ENCODE measurements around the gene GRIK2. TPM values are rescaled to one million over a fixed set of nuclear protein-coding genes. Genes with fewer than 3 reads are reported as not detected.

GRIK2 gene
- total RNA-seq, 1 donor from 2014 or later: 11.3 TPM

DNA sequence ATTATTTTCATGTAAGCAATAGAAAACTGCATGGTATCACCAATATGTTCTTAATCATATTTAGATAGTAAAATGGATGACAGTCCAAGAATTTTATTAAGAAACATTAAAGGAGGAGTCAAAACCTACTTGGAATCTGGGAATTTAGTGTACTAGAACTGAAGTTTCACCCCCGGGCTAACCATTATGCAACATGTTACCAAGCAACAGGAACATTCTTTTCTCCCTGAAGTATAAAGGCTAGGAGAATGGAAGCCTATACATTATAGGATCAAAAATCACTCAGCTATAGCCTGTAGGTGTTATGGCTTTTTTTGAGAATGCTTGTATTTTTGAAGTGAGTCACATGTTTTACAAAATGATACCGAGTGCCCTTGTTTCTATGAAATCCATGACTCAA, 538.3 kb downstream of the GRIK2 start:
- no peaks in the 10 kb centered on the region for H3K36me3 ChIP-seq
- H3K4me3 ChIP-seq: no peak overlapping the region
- H3K27ac ChIP-seq (replicated peaks): no peak overlapping the region
- no peaks in the 10 kb centered on the region for H3K9me3 ChIP-seq (replicated peaks)
- TF ChIP-seq, protein P1, sequence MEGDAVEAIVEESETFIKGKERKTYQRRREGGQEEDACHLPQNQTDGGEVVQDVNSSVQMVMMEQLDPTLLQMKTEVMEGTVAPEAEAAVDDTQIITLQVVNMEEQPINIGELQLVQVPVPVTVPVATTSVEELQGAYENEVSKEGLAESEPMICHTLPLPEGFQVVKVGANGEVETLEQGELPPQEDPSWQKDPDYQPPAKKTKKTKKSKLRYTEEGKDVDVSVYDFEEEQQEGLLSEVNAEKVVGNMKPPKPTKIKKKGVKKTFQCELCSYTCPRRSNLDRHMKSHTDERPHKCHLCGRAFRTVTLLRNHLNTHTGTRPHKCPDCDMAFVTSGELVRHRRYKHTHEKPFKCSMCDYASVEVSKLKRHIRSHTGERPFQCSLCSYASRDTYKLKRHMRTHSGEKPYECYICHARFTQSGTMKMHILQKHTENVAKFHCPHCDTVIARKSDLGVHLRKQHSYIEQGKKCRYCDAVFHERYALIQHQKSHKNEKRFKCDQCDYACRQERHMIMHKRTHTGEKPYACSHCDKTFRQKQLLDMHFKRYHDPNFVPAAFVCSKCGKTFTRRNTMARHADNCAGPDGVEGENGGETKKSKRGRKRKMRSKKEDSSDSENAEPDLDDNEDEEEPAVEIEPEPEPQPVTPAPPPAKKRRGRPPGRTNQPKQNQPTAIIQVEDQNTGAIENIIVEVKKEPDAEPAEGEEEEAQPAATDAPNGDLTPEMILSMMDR (IDR thresholded peaks at IDR 0.05; ENCODE audit: borderline replicate concordance): no peak
- H3K4me1 ChIP-seq: no peaks in the 10 kb centered on the region
- DNase-seq: no peak
- intact Hi-C loops (cut with micrococcal nuclease): no loop called here
- H3K27me3 ChIP-seq (ENCODE audit: low read depth): no peaks in the 10 kb centered on the region

DNA sequence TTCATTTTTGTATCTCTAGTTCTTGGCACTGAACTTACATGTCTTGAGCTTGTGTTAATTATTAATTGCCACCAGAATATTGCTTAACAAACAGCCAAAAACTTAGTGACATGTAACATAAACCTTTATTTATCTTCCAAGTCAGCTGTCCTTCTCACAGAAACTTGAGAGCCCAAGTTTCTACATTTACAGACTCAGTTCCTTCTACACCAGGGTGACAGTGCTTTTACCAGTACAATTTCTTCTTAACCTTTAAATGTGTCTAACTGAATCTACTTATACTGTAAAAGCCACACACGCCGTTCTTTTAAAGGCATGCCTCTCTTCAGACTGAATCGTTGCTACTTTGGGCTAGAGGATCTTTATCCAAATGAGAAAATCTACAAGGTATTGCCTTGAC, 539.2 kb downstream of the GRIK2 start:
- Histone ChIP-seq H3K4me1 (no peaks in the 10 kb centered on the region), H3K9me3 (replicated peaks) (no peaks in the 10 kb centered on the region), H3K27ac (replicated peaks) (no peak overlapping the region), H3K27me3 (ENCODE audit: low read depth) (no peaks in the 10 kb centered on the region), H3K4me3 (no peak overlapping the region), H3K36me3 (no peaks in the 10 kb centered on the region)
- TF ChIP-seq, protein P1 (IDR thresholded peaks at IDR 0.05; ENCODE audit: borderline replicate concordance): no peak
- intact Hi-C loops (cut with micrococcal nuclease): no loop called here
- DNase-seq: no peak

DNA sequence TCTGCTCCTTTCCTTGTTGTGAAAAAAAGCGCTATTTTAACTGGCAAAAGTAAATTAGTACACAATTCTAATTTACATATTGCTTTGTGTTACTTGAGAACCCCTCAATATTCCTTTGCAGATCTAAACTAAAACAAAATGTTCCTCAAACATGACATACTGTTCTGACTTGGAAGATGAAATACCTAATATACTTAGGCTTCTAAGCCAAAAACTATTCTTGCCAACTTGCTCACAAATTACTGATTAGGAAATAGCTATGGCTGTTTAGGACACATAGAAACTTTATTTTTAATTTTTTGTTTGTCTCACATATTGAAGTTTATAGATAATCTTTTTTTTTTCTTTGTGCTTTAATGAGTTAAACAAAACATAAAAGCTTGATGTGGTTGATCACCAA, 542.2 kb downstream of the GRIK2 start:
- intact Hi-C loops (cut with micrococcal nuclease): no loop called here
- no peak for DNase-seq
- no peaks in the 10 kb centered on the region for H3K4me1 ChIP-seq
- no peaks in the 10 kb centered on the region for H3K9me3 ChIP-seq (replicated peaks)
- TF ChIP-seq, protein P1 (IDR thresholded peaks at IDR 0.05; ENCODE audit: borderline replicate concordance): no peak
- H3K4me3 ChIP-seq: no peak overlapping the region
- no peaks in the 10 kb centered on the region for H3K36me3 ChIP-seq
- no peak overlapping the region for H3K27ac ChIP-seq (replicated peaks)
- no peaks in the 10 kb centered on the region for H3K27me3 ChIP-seq (ENCODE audit: low read depth)

DNA sequence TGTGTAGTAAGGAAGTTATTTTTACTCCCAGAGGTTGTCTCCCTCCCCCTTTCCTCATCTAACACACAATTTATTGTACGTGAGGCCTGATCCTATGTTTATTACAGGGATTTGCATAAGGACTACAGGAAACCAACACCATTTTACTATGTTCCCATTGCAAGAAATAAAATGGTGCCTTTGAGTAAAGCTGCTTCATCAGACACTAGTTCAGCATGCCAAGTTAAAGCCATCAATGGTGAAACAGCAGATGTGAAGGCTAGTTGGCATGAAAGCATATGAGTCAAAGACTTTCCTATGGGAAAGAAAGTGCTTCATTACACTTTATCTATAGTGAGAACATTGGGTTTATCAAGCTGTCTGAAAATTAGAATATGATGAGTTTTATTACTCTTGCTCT, 543.0 kb downstream of the GRIK2 start:
- no peak for DNase-seq
- TF ChIP-seq, protein P1 (IDR thresholded peaks at IDR 0.05; ENCODE audit: borderline replicate concordance): no peak
- no peak overlapping the region for H3K4me3 ChIP-seq
- no peaks in the 10 kb centered on the region for H3K9me3 ChIP-seq (replicated peaks)
- H3K4me1 ChIP-seq: no peaks in the 10 kb centered on the region
- intact Hi-C loops (cut with micrococcal nuclease): no loop called here
- no peak overlapping the region for H3K27ac ChIP-seq (replicated peaks)
- no peaks in the 10 kb centered on the region for H3K27me3 ChIP-seq (ENCODE audit: low read depth)
- H3K36me3 ChIP-seq: no peaks in the 10 kb centered on the region

DNA sequence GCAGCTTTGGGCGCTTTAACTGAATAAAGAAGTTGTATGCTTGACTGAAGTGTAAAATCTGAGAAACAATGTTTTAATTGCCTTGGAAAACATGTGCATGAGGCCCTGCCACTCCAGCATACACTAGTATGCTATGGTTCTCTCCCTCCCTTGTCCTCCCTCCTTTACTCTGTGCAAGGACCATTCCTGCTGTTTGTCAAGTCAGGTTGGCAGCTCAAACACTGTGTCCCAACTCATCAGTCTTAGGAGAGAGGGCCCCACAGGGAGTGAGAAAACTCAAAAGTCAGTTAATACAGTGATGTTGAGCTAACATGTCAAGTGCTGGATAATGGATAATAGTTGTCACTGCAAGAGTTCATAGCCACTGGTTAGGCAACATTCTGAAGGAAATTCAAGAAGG, 543.6 kb downstream of the GRIK2 start:
- Histone ChIP-seq H3K4me3 (no peak overlapping the region), H3K36me3 (no peaks in the 10 kb centered on the region), H3K4me1 (no peaks in the 10 kb centered on the region), H3K9me3 (replicated peaks) (no peaks in the 10 kb centered on the region), H3K27me3 (ENCODE audit: low read depth) (no peaks in the 10 kb centered on the region), H3K27ac (replicated peaks) (no peak overlapping the region)
- TF ChIP-seq, protein P1 (IDR thresholded peaks at IDR 0.05; ENCODE audit: borderline replicate concordance): no peak
- DNase-seq: no peak
- intact Hi-C loops (cut with micrococcal nuclease): no loop called here

DNA sequence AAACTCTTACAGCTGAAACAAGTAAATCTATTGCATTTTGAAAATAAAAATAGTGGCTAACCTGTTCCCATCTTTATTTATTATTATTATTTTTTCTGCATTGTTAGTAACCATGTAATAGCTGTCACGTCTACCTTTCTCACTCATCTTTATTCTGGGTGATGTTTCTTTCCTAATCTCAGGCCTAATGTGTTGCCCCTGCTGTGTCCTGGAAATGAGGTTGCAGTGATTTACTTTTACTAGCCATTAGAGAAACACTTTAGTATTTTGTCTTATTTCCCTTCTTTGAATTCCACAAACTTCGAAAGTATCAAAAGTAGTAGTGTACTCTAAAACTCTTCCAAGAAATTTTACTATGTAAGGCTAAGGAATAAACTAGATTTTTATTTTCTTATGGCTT, 546.9 kb downstream of the GRIK2 start:
- Histone ChIP-seq H3K27me3 (ENCODE audit: low read depth) (no peaks in the 10 kb centered on the region), H3K27ac (replicated peaks) (no peak overlapping the region), H3K36me3 (no peaks in the 10 kb centered on the region), H3K9me3 (replicated peaks) (no peaks in the 10 kb centered on the region), H3K4me1 (no peaks in the 10 kb centered on the region), H3K4me3 (no peak overlapping the region)
- intact Hi-C loops (cut with micrococcal nuclease): no loop called here
- no peak for DNase-seq
- TF ChIP-seq, protein P1 (IDR thresholded peaks at IDR 0.05; ENCODE audit: borderline replicate concordance): no peak

Data from left ventricle myocardium inferior (tissue), 1 donor.